ENCODE results near the gene NDRG2.
"Not testable (repeated sequence)": the region's sequence is repeated elsewhere in the genome, so short reads cannot be mapped to it uniquely, and the experiment has no call there.

The NDRG2 gene

DNA sequence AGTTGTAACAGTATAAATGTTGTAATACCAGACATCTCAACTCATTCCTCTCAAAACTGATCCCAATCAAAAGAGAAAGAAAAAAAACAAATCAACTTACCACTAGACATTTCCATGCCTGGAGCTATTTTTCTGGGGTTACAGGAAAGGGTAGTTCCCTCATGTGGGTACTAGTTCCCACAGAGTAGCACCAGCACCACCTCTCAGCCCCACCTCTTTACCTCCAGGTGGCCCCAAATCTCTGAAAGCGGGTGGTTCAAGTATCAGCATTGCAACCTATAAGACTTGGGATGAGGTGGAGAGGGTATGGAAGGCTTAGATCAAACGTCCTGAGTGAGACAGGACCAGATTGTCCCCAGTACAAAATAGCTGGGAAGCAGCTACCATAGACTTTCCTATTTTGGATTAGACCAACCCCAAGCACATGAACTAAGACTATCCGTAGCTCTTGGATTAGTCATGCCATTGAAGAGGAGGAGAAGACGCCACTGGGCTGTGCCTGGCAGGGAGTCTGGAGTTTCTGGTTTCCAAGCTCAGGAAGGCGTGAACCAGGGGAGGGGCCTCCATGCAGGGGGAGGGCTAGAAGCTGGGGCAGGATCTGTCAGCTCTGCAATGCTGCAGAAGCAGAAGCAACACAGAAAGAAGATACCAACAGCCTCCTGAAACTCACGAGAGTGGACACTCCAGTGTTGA, 26.0 kb downstream of the NDRG2 start, which contains the start of gene SLC39A2:
TSS of gene SLC39A2 (plus strand) at position 620 of the 693 bp plus-strand sequence. CDS start 154 bp downstream, outside the sequence.
- Histone ChIP-seq H3K9me3 (ENCODE audit: low read length) (no peaks in the 10 kb centered on the region), H3K27me3 (ENCODE audit: insufficient read depth, low read length) (no peaks in the 10 kb centered on the region), H3K4me3 (ENCODE audit: low read length) (no peak within 1 kb of the TSS), H2AFZ (ENCODE audit: low read depth, low read length) (no peak within 1 kb of the TSS), H3K36me3 (ENCODE audit: insufficient read depth, low read length) (peaks cover 34% of the 10 kb centered on the region), H3K4me1 (ENCODE audit: insufficient read depth, low read length) (no peaks in the 10 kb centered on the region)

DNA sequence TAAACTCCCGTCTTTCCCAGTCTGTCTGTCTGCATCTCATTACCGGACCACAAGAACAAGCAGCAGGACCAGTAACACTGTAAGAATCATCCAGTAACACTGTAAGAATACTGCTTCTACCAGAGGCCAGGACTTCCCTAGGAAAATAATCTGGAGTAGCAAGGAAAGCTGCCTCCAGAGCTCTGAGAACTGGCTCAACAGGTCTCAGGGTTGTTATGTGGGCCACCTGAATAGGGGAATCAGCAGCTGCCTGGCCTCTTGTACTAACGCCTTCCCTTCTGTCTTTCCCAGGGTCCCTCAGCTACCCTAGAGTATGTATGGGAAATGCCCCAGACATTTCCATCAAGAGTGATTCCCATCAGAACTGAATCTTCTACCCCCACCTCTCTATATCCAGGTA, 26.7 kb downstream of the NDRG2 start:
- no peaks in the 10 kb centered on the region for H3K27me3 ChIP-seq (ENCODE audit: insufficient read depth, low read length)
- H3K4me3 ChIP-seq (ENCODE audit: low read length) = no peak overlapping the region
- no peak overlapping the region for H2AFZ ChIP-seq (ENCODE audit: low read depth, low read length)
- no peaks in the 10 kb centered on the region for H3K4me1 ChIP-seq (ENCODE audit: insufficient read depth, low read length)
- H3K36me3 ChIP-seq (ENCODE audit: insufficient read depth, low read length) = peaks cover 37% of the 10 kb centered on the region
- no peaks in the 10 kb centered on the region for H3K9me3 ChIP-seq (ENCODE audit: low read length)

DNA sequence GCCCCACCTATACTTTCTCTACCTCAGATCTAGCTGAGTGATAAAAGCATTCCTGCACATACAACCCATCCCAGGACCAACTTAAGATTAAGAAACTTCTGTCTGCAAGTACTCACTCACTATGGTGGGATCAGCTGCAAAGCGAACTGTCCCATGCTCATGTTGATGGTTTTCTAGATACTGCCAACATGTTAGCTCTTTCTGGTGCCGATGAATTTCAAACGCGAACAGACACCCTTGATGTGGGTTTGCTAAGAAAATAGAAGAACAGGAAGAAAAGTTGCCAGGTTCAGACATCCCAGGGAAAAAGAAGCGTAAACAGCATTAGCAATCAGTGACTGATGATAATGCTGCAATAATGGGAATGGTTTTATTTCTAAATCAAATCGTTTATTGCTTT, 27.3 kb downstream of the NDRG2 start:
- no peak overlapping the region for H2AFZ ChIP-seq (ENCODE audit: low read depth, low read length)
- H3K4me1 ChIP-seq (ENCODE audit: insufficient read depth, low read length) = no peaks in the 10 kb centered on the region
- no peaks in the 10 kb centered on the region for H3K27me3 ChIP-seq (ENCODE audit: insufficient read depth, low read length)
- H3K36me3 ChIP-seq (ENCODE audit: insufficient read depth, low read length) = peaks cover 43% of the 10 kb centered on the region
- H3K4me3 ChIP-seq (ENCODE audit: low read length) = no peak overlapping the region
- no peaks in the 10 kb centered on the region for H3K9me3 ChIP-seq (ENCODE audit: low read length)

DNA sequence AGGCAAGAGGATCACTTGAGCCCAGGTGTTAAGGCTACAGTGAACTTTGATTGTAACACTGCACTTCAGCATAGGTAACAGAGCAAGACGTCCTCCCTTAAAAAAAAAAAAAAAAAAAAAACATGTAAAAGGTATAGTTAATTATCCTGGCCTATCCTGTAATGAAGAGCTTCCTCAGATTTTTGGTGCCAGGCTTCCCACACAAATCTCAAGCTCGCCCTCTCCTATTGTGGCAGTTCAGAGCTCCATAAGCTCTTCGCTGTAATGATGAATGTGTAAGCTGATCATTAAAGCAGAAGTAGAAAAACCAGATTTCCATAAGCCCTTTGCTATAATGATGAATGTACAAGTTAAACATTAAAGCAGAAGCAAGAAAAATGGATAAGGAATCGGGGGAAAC, 27.7 kb downstream of the NDRG2 start:
- H3K4me3 ChIP-seq (ENCODE audit: low read length) = no peak overlapping the region
- H3K36me3 ChIP-seq (ENCODE audit: insufficient read depth, low read length) = peaks cover 47% of the 10 kb centered on the region
- no peaks in the 10 kb centered on the region for H3K9me3 ChIP-seq (ENCODE audit: low read length)
- no peaks in the 10 kb centered on the region for H3K4me1 ChIP-seq (ENCODE audit: insufficient read depth, low read length)
- H3K27me3 ChIP-seq (ENCODE audit: insufficient read depth, low read length) = no peaks in the 10 kb centered on the region
- no peak overlapping the region for H2AFZ ChIP-seq (ENCODE audit: low read depth, low read length)

DNA sequence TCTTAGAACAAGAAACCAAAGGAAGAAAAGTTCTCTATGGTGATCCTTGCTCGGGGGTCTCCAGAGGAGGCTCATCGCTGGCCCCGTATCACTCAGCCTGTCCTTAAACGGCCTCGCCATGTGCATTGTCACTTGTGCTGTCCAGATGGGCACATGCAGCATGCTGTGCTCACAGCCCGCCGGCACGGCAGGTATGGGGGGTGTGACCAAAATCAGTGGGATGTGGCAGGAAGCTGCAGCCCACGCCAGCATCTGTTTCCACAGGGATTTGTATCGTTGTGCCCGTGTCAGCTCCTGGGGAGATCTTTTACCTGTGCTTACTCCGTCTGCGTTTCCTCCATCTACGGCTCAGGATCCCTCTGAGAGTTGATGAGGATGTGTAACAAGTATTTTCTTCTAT, 28.3 kb downstream of the NDRG2 start:
- H3K27me3 ChIP-seq (ENCODE audit: insufficient read depth, low read length) = no peaks in the 10 kb centered on the region
- peaks cover under 1% of the 10 kb centered on the region for H3K4me1 ChIP-seq (ENCODE audit: insufficient read depth, low read length)
- no peak overlapping the region for H3K4me3 ChIP-seq (ENCODE audit: low read length)
- peaks cover 53% of the 10 kb centered on the region for H3K36me3 ChIP-seq (ENCODE audit: insufficient read depth, low read length)
- no peaks in the 10 kb centered on the region for H3K9me3 ChIP-seq (ENCODE audit: low read length)
- no peak overlapping the region for H2AFZ ChIP-seq (ENCODE audit: low read depth, low read length)

DNA sequence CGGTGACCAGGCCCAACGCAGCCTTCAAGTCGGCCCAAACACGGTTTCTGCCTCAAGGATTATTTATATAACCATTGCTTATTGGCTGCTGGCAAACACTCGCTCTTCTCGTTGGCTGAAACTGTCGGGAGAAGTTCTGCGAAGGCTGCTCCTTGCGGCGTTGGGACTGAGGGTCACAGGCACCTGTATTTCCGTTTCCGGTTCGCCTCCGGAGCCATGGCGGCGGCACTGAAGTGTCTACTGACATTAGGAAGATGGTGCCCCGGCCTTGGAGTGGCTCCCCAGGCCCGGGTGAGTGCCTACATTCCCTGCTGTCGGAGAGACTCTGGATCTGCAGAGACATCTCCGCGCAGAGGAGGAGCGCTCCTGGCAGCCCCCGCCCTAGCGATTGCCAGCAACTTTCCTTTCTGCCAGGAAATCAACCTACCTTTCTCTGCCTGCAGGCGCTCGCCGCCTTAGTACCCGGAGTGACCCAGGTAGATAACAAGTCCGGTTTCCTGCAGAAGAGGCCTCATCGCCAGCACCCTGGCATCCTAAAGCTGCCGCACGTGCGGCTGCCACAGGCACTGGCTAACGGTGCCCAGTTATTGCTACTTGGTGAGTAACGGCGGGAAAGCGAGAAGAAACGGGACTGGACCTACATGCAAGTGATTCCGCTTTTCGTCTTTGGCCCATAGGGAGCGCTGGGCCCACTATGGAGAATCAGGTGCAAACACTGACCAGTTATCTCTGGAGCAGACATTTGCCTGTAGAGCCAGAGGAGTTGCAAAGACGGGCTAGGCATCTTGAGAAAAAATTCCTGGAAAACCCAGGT, 34.9 kb downstream of the NDRG2 start, which contains the start of gene METTL17:
TSS of gene METTL17 (plus strand) at position 194 of the 814 bp plus-strand sequence. CDS start at position 217, 23 bp downstream.
- H3K4me3 ChIP-seq (ENCODE audit: low read length) = peak within 1 kb of the TSS; percentile 96
- H3K4me1 ChIP-seq (ENCODE audit: insufficient read depth, low read length) = peaks cover 14% of the 10 kb centered on the region
- peak within 1 kb of the TSS; percentile 89 for H2AFZ ChIP-seq (ENCODE audit: low read depth, low read length)
- H3K9me3 ChIP-seq (ENCODE audit: low read length) = no peaks in the 10 kb centered on the region
- H3K27me3 ChIP-seq (ENCODE audit: insufficient read depth, low read length) = no peaks in the 10 kb centered on the region
- peaks cover 30% of the 10 kb centered on the region for H3K36me3 ChIP-seq (ENCODE audit: insufficient read depth, low read length)

DNA sequence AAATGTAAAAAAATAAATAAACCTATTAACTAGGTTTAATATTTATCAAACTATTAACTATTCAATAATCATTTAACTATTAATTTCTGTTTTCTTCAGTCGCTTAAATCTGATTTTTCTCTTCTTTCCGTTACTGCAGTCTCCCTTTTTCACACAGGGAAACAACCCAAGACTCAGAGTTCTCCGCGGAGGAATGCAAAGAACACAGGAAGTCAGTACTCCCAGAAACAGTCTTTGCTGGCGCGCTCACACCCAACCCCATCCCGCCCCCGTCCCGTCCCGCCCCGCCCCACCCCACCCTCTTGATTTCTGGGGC, 35.4 kb downstream of the NDRG2 start:
- Histone ChIP-seq H3K27me3 (ENCODE audit: insufficient read depth, low read length) (no peaks in the 10 kb centered on the region), H2AFZ (ENCODE audit: low read depth, low read length) (peak overlapping the region; percentile 12), H3K9me3 (ENCODE audit: low read length) (no peaks in the 10 kb centered on the region), H3K4me3 (ENCODE audit: low read length) (peak overlapping the region; percentile 96), H3K36me3 (ENCODE audit: insufficient read depth, low read length) (peaks cover 24% of the 10 kb centered on the region), H3K4me1 (ENCODE audit: insufficient read depth, low read length) (peaks cover 14% of the 10 kb centered on the region)

DNA sequence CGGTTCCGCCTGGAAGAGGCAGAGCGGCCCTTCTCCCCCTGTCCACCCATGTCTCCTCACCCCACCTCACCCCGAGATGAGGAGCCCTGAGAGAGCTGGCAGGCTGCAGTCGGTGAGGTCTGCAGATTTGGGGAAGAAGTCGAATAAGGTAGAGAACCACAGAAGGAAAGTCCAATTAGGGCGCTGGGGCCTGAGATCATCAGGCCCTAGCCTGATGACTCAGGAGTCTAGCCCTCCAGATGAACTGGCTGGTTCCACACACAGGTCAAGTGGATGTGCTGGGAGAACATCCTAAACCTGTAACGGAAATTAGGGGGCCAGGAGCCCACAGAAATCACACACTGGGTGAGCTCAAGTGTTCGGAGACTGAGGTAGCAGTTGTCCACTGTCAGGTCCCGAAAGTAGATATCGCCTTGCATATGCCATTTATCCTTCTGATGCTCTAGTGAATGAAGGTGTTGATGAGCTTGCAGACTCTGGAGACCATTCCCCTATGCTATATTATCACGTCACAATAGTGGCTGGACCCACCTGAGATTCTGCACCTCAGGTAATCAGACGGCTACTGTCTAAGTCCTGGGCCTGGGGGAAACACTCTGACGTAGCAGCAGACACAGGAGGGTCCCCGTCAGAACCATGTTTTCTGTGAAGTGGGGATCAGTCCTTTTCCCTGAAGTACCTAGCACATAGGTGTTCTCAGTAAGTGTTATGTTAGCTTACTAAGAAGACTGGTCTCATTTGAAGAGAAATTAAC, 36.0 kb downstream of the NDRG2 start:
- H3K9me3 ChIP-seq (ENCODE audit: low read length) = no peaks in the 10 kb centered on the region
- peak overlapping the region; percentile 96 for H3K4me3 ChIP-seq (ENCODE audit: low read length)
- peak overlapping the region; percentile 12 for H2AFZ ChIP-seq (ENCODE audit: low read depth, low read length)
- no peaks in the 10 kb centered on the region for H3K27me3 ChIP-seq (ENCODE audit: insufficient read depth, low read length)
- peaks cover 14% of the 10 kb centered on the region for H3K4me1 ChIP-seq (ENCODE audit: insufficient read depth, low read length)
- H3K36me3 ChIP-seq (ENCODE audit: insufficient read depth, low read length) = peaks cover 19% of the 10 kb centered on the region

DNA sequence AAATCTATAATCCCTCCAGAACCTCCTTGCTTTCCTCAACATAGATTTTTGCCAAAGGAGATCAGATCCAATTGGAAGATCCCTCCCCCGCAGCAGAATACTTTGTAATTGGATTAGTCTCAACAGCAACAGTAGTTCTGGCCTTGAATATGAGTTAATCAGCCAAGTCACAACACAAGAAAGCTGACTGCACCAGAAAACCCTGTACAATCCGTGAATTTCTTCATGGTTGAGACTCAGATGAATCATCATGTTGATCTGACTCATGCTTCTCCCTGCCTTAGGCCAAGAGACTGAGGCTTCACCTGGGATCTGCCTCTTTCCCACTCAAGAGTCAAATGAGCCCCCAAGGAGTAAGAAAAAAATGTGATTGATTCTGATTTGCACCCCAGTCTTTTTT, 38.0 kb downstream of the NDRG2 start:
- Histone ChIP-seq H3K4me1 (ENCODE audit: insufficient read depth, low read length) (peaks cover 14% of the 10 kb centered on the region), H2AFZ (ENCODE audit: low read depth, low read length) (no peak overlapping the region), H3K36me3 (ENCODE audit: insufficient read depth, low read length) (peaks cover 3% of the 10 kb centered on the region), H3K9me3 (ENCODE audit: low read length) (no peaks in the 10 kb centered on the region), H3K4me3 (ENCODE audit: low read length) (no peak overlapping the region), H3K27me3 (ENCODE audit: insufficient read depth, low read length) (no peaks in the 10 kb centered on the region)

DNA sequence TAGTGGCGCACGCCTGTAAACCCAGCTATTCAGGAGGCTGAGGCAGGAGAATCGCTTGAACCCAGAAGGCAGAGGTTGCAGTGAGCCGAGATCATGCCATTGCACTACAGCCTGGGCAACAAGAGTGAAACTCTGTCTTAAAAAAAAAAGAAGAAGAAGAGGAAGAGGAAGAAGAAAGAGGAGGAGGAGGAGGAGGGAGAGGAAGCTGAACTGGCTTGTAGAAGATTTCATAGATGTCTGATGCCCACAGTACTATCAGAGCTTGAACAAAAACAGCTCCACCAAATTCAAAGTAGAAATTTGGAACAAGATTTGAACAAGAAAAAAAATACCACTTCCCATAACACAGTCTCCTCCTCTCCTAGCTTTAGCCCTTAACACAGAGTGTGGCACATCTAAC, 39.2 kb downstream of the NDRG2 start:
- not testable (repeated sequence) for H2AFZ ChIP-seq (ENCODE audit: low read depth, low read length); H3K4me1 ChIP-seq (ENCODE audit: insufficient read depth, low read length); H3K9me3 ChIP-seq (ENCODE audit: low read length); H3K36me3 ChIP-seq (ENCODE audit: insufficient read depth, low read length); H3K4me3 ChIP-seq (ENCODE audit: low read length); H3K27me3 ChIP-seq (ENCODE audit: insufficient read depth, low read length)

DNA sequence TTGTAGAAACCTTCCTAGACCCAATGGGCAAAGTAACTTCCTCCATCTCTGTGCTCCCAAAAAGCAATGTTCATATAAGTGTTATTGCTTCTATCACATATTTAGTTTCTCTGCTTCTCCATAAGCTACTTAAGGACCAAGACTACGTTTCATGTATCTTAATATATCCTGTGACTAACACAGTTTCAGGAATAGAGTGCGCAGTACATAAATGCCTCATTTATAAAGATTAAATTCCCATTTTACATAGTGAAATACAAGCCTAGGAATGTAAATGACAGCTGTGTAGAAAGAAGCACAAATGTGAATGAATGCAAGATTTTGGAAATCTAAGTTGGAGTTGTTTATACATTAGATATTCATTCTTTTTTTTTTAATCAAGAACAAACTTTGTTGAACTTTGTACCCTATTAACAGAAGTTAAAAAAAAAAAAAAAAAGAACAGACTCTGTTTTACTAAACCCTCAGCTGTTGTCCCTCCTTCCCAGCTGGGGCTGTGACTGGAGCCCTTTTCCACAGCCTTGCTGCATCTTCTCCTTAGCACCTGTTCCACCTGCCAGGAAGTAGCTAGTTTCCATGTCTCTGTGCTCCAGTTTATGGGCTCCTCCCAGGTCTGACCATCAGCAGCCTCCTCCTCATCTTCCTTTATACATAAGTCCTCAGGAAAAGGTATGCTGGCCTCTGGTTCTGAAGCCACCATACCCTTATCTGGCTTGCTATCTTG, 42.1 kb downstream of the NDRG2 start:
- Histone ChIP-seq H3K4me1 (ENCODE audit: insufficient read depth, low read length) (no peaks in the 10 kb centered on the region), H3K27me3 (ENCODE audit: insufficient read depth, low read length) (peaks cover 10% of the 10 kb centered on the region)

DNA sequence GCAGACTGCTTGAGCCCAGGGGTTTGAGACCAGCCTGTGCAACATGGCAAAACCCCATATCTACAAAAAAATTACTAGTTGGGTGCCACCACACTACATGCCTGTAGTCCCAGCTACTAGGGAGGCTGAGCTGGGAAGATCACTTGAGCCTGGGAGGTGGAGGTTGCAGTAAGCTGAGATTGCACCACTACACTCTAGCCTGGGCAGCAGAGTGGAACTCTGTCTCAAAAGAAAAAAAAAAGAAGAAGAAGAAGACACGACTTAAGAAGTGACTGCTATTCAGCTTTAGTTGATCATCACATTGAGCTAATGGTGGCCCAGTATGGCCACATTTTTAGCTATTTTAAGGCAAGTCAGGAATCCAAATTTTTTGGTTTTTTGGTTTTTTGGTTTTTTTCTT, 44.0 kb downstream of the NDRG2 start:
- Histone ChIP-seq H3K27me3 (ENCODE audit: insufficient read depth, low read length) (peaks cover 14% of the 10 kb centered on the region), H3K4me3 (ENCODE audit: low read length) (no peak overlapping the region), H3K9me3 (ENCODE audit: low read length) (no peaks in the 10 kb centered on the region), H3K36me3 (ENCODE audit: insufficient read depth, low read length) (no peaks in the 10 kb centered on the region), H3K4me1 (ENCODE audit: insufficient read depth, low read length) (no peaks in the 10 kb centered on the region), H2AFZ (ENCODE audit: low read depth, low read length) (no peak overlapping the region)

More for the DNA sequence above, 42.1 kb downstream of the NDRG2 start:
- H2AFZ ChIP-seq (ENCODE audit: low read depth, low read length) = no peak overlapping the region
- no peak overlapping the region for H3K4me3 ChIP-seq (ENCODE audit: low read length)
- H3K36me3 ChIP-seq (ENCODE audit: insufficient read depth, low read length) = no peaks in the 10 kb centered on the region
- no peaks in the 10 kb centered on the region for H3K9me3 ChIP-seq (ENCODE audit: low read length)

Data from neuron (in vitro differentiated cells).